Tongue (tissue), 2 donors: ENCODE results near the gene RNF150. TPM values are rescaled to one million over a fixed set of nuclear protein-coding genes. Genes with fewer than 3 reads are reported as not detected.

ENCODE experiments used
- DNase-seq: peaks from one replicate; pipeline ENCODE4 v3.0.0-alpha.2; 2015
- total RNA-seq: library from RNA; depleted of rRNA; stranded (reverse); fragments of >200 nt; gene quantifications from one replicate; pipeline ENCODE4 v1.2.3, GENCODE V29; 2014

The RNF150 gene
- total RNA-seq, 1 donor from 2014 or later, result 62.1 TPM

GRCh38 chr4:140971077-140971792, 162.0 kb downstream of the RNF150 start:
- no peak for DNase-seq

GRCh38 chr4:140969296-140969695, 164.0 kb downstream of the RNF150 start:
- peak; percentile 31 for DNase-seq

GRCh38 chr4:140968371-140968770, 164.9 kb downstream of the RNF150 start:
- DNase-seq, result no peak

GRCh38 chr4:140963883-140964282, 169.4 kb downstream of the RNF150 start:
- no peak for DNase-seq

- DNase-seq, result no peak
Observed at GRCh38 chr4:140955641-140956040, 177.6 kb downstream of the RNF150 start.

GRCh38 chr4:140952717-140953116, 180.6 kb downstream of the RNF150 start:
- DNase-seq, result no peak

GRCh38 chr4:140947506-140947905, 185.8 kb downstream of the RNF150 start:
- no peak for DNase-seq

- DNase-seq, result no peak
Observed at GRCh38 chr4:140945106-140945505, 188.2 kb downstream of the RNF150 start.

GRCh38 chr4:140944572-140944971, 188.7 kb downstream of the RNF150 start:
- DNase-seq, result no peak

- no peak for DNase-seq
Observed at GRCh38 chr4:140944199-140944515, 189.1 kb downstream of the RNF150 start.

GRCh38 chr4:140943486-140944198, 189.6 kb downstream of the RNF150 start:
- no peak for DNase-seq

GRCh38 chr4:140940589-140940988, 192.7 kb downstream of the RNF150 start:
- DNase-seq, result no peak

- no peak for DNase-seq
Observed at GRCh38 chr4:140937866-140938265, 195.4 kb downstream of the RNF150 start.

GRCh38 chr4:140935254-140935653, 198.0 kb downstream of the RNF150 start:
- DNase-seq, result peak; percentile 85

- DNase-seq, result no peak
Observed at GRCh38 chr4:140932501-140933045, 200.7 kb downstream of the RNF150 start.

GRCh38 chr4:140931911-140932310, 201.4 kb downstream of the RNF150 start:
- DNase-seq, result no peak

- DNase-seq, result no peak
Observed at GRCh38 chr4:140930557-140930956, 202.7 kb downstream of the RNF150 start.

- no peak for DNase-seq
Observed at GRCh38 chr4:140930011-140930410, 203.3 kb downstream of the RNF150 start.

- no peak for DNase-seq
Observed at GRCh38 chr4:140928880-140929279, 204.4 kb downstream of the RNF150 start.

GRCh38 chr4:140926672-140927071, 206.6 kb downstream of the RNF150 start:
- DNase-seq, result no peak

- no peak for DNase-seq
Observed at GRCh38 chr4:140925417-140925816, 207.9 kb downstream of the RNF150 start.

GRCh38 chr4:140924761-140925392, 208.4 kb downstream of the RNF150 start:
- DNase-seq, result peak; percentile 46
